PC-3 (cell line): Measurements from ENCODE around the gene GPATCH2L. TPM values are rescaled to one million over a fixed set of nuclear protein-coding genes. Genes with fewer than 3 reads are reported as not detected.

Experiments
- ATAC-seq: fragments of 200-7000 bp; cut with Tn5 transposase; 2 replicates; pipeline ENCODE4 v1.9.1; 2020; ENCODE audit warnings: mild to moderate bottlenecking, moderate library complexity
- BruUV-seq: library from RNA; stranded (reverse); fragments of 400-500 nt; replicated peaks from 2 replicates; lab custom pipeline; 2021; lab: Mats Ljungman, UMichigan
- CTCF ChIA-PET: fragments of 300-600 bp; sonication (Branson Sonifier 250); formaldehyde crosslinking; loops from one replicate; lab custom pipeline; 2022; ENCODE audit warnings: antibody characterized with exemption; lab: Charles Lee
- POLR2A ChIA-PET: fragments of 300-600 bp; sonication (Branson Sonifier 250); formaldehyde crosslinking; loops from one replicate; lab custom pipeline; 2022; ENCODE audit warnings: antibody characterized with exemption; ENCODE audit not compliant: unreplicated experiment; lab: Charles Lee
- DNase-seq: peaks from one replicate; pipeline ENCODE4 v3.0.0-alpha.2; 2015
- H2AFZ ChIP-seq: fragments of 300-600 bp; sonication (generic); 2 replicates; pipeline ENCODE4 v1.6.0; 2016; ENCODE audit warnings: antibody characterized with exemption, low read length
- H3F3A ChIP-seq: fragments of 300-600 bp; sonication (generic); one replicate; pipeline ENCODE4 v1.6.0; 2017; ENCODE audit warnings: antibody characterized with exemption, low read length, control low read depth, mild to moderate bottlenecking; ENCODE audit not compliant: unreplicated experiment
- H3K27ac ChIP-seq: fragments of 300-600 bp; sonication (generic); 2 replicates; pipeline ENCODE4 v1.5.1; 2016; ENCODE audit warnings: mild to moderate bottlenecking, low read length
- H3K27me3 ChIP-seq: fragments of 300-600 bp; sonication (generic); 2 replicates; pipeline ENCODE4 v1.6.1; 2016; ENCODE audit warnings: low read length, mixed read lengths
- H3K36me3 ChIP-seq: fragments of 300-600 bp; sonication (generic); 2 replicates; pipeline ENCODE4 v1.6.1; 2016; ENCODE audit warnings: low read depth, mixed run types, low read length, mixed read lengths
- H3K4me1 ChIP-seq: fragments of 300-600 bp; sonication (generic); 2 replicates; pipeline ENCODE4 v1.5.1; 2016; ENCODE audit warnings: low read length; ENCODE audit not compliant: insufficient read depth
- H3K4me2 ChIP-seq: fragments of 300-600 bp; sonication (generic); 2 replicates; pipeline ENCODE4 v1.6.0; 2016; ENCODE audit warnings: low read length
- H3K4me3 ChIP-seq: fragments of 300-600 bp; sonication (generic); 2 replicates; pipeline ENCODE4 v1.5.1; 2016; ENCODE audit warnings: mild to moderate bottlenecking, low read length, mixed read lengths
- H3K79me2 ChIP-seq: fragments of 300-600 bp; sonication (generic); 2 replicates; pipeline ENCODE4 v1.6.1; 2017; ENCODE audit warnings: low read length, mixed read lengths
- H3K9ac ChIP-seq: fragments of 300-600 bp; sonication (generic); 2 replicates; pipeline ENCODE4 v1.6.0; 2016; ENCODE audit warnings: mild to moderate bottlenecking, low read length
- H3K9me2 ChIP-seq: fragments of 300-600 bp; sonication (generic); replicated peaks from 2 replicates; pipeline ENCODE4 v1.6.1; 2016; ENCODE audit warnings: mixed run types, low read length, mixed read lengths
- H3K9me3 ChIP-seq: fragments of 300-600 bp; sonication (generic); 2 replicates; pipeline ENCODE4 v1.6.1; 2016; ENCODE audit warnings: low read length, mixed read lengths
- H4K20me1 ChIP-seq: fragments of 300-600 bp; sonication (generic); 2 replicates; pipeline ENCODE4 v1.6.1; 2016; ENCODE audit warnings: low read length, mixed read lengths
- CTCF ChIP-seq: fragments of 300-600 bp; sonication (generic); conservative IDR thresholded peaks from 2 replicates; pipeline ENCODE4 v1.5.1; 2017; ENCODE audit warnings: antibody characterized with exemption, low read depth, mild to moderate bottlenecking, low read length
- EZH2 ChIP-seq: fragments of 300-600 bp; sonication (generic); IDR thresholded peaks from one replicate; pipeline ENCODE4 v1.6.1; 2017; ENCODE audit warnings: antibody characterized with exemption, mild to moderate bottlenecking, low read length; ENCODE audit not compliant: unreplicated experiment
- EZH2phosphoT487 ChIP-seq: fragments of 300-600 bp; sonication (generic); IDR thresholded peaks from 2 replicates; pipeline ENCODE4 v1.6.1; 2018; ENCODE audit warnings: mild to moderate bottlenecking, antibody characterized with exemption, low read length, borderline replicate concordance
- intact Hi-C: fragments of 100-400 bp; cut with micrococcal nuclease; formaldehyde crosslinking; loops from 2 replicates; pipeline ENCODE4 v1.9.0; 2023
- total RNA-seq: library from RNA; depleted of rRNA; stranded (reverse); fragments of >200 nt; gene quantifications from 2 replicates; pipeline ENCODE4 v1.2.3, GENCODE V29; 2014

GPATCH2L gene
- total RNA-seq, 1 experiment from 2014 or later, result 46.0 TPM

GRCh38 chr14:76217179-76217578, 65.5 kb downstream of the GPATCH2L start:
- no peak overlapping the region for H3K4me3 ChIP-seq
- ATAC-seq (no peak), DNase-seq (no peak)
- H4K20me1 ChIP-seq, result no peaks in the 10 kb centered on the region
- H3K27me3 ChIP-seq, result no peaks in the 10 kb centered on the region
- intact Hi-C loops, result no loop called here
- H3K4me1 ChIP-seq, result no peaks in the 10 kb centered on the region
- no peak overlapping the region for H2AFZ ChIP-seq
- no peak overlapping the region for H3K9ac ChIP-seq
- H3F3A ChIP-seq, result no peaks in the 10 kb centered on the region
- CTCF ChIA-PET, result no interaction called here
- no peaks in the 10 kb centered on the region for H3K36me3 ChIP-seq
- no peaks in the 10 kb centered on the region for H3K9me2 ChIP-seq
- no TSS peak for BruUV-seq
- no peaks in the 10 kb centered on the region for H3K9me3 ChIP-seq
- POLR2A ChIA-PET, result no interaction called here
- no peak overlapping the region for H3K27ac ChIP-seq
- no peak overlapping the region for H3K4me2 ChIP-seq
- TF ChIP-seq EZH2phosphoT487, result no peak
- TF ChIP-seq CTCF, result no peak
- no peak for TF ChIP-seq EZH2
- H3K79me2 ChIP-seq, result no peaks in the 10 kb centered on the region

DNA sequence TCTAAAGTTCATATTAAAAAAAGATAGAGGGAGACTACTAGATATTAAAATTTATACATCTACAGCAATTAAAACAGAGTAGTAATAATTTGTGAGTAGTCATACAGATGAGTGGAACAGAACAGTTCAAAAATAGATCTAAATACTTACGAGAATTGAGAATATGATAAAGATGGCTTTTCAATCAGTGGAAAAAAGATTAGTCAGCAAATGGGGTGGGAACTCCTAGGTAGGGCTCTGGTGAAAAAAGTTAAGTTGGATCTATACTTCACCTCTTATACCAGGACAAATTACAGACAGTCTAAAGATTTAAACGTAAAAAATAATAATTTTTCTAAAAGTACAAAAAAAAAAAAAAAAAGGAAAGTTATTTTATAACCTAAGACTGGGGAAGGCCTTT, 66.9 kb downstream of the GPATCH2L start:
- POLR2A ChIA-PET, result no interaction called here
- no peaks in the 10 kb centered on the region for H3K36me3 ChIP-seq
- H3K27me3 ChIP-seq, result no peaks in the 10 kb centered on the region
- no peaks in the 10 kb centered on the region for H3K4me1 ChIP-seq
- no peak overlapping the region for H3K27ac ChIP-seq
- H3K79me2 ChIP-seq, result no peaks in the 10 kb centered on the region
- no TSS peak for BruUV-seq
- DNase-seq, result no peak
- H3F3A ChIP-seq, result no peaks in the 10 kb centered on the region
- no peak overlapping the region for H3K4me2 ChIP-seq
- no peak overlapping the region for H3K4me3 ChIP-seq
- TF ChIP-seq CTCF (no peak), EZH2 (no peak), EZH2phosphoT487 (no peak)
- no peak overlapping the region for H2AFZ ChIP-seq
- ATAC-seq, result no peak
- no peak overlapping the region for H3K9ac ChIP-seq
- no peaks in the 10 kb centered on the region for H3K9me3 ChIP-seq
- no peaks in the 10 kb centered on the region for H3K9me2 ChIP-seq
- CTCF ChIA-PET, result no interaction called here
- intact Hi-C loops, result no loop called here
- H4K20me1 ChIP-seq, result no peaks in the 10 kb centered on the region

DNA sequence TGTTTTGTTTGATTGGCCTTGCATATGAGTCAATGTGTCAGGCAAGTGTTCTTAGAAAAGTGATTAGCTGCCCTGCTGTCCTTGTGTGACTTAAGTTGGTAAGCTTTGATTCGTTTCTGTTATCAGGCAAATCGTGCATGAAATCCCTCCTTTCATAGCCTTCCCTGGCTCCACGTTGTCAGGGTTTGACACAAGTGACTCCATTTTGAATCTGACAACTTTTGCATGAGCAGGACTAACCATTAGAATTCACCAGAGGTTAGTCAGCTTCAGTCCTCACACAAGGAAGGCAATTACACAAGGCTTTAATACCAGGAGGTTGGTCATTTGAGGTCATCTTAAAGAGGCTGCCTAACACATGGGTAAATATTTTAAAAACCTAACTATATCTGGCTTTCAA, 68.2 kb downstream of the GPATCH2L start:
- TF ChIP-seq EZH2, result no peak
- TF ChIP-seq CTCF, result no peak
- TF ChIP-seq EZH2phosphoT487, result no peak
- Histone ChIP-seq H3K9ac (no peak overlapping the region), H3K79me2 (no peaks in the 10 kb centered on the region), H3K4me3 (no peak overlapping the region), H3K9me3 (no peaks in the 10 kb centered on the region), H2AFZ (no peak overlapping the region), H3K27ac (no peak overlapping the region), H4K20me1 (no peaks in the 10 kb centered on the region), H3K4me2 (no peak overlapping the region), H3K27me3 (no peaks in the 10 kb centered on the region), H3K9me2 (no peaks in the 10 kb centered on the region), H3K4me1 (no peaks in the 10 kb centered on the region), H3F3A (no peaks in the 10 kb centered on the region), H3K36me3 (no peaks in the 10 kb centered on the region)
- ATAC-seq, result no peak
- BruUV-seq, result no TSS peak
- DNase-seq, result no peak
- CTCF ChIA-PET, result no interaction called here
- intact Hi-C loops, result no loop called here
- POLR2A ChIA-PET, result no interaction called here
